Measurements from ENCODE around the gene PGP.
"Not testable (repeated sequence)": the region's sequence is repeated elsewhere in the genome, so short reads cannot be mapped to it uniquely, and the experiment has no call there.

Gene PGP

DNA sequence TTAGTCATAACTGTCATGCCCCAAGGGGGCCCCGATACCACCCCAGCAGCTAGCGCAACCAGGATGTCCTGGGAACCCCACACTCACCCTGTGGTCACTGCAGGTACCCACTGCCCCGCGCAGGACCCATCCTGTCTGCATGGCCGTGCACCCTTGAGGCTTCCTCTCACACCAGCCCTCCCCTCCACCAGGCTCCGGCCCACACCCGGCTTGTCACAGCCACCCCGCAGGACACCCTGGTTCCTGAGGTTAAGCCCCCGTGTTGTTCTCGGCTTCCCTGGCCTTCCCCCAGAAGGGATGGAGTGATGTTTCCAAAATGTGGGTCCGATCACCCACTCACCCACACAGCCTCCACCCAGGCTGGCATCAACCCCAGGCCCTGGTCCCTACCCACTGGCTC is 29.1 kb upstream of the PGP start:
- H3K9me3 ChIP-seq (ENCODE audit: control insufficient read depth, insufficient read depth, low read length): no peaks in the 10 kb centered on the region
- no peak overlapping the region for H3K9ac ChIP-seq (ENCODE audit: low read depth, low read length)
- no peaks in the 10 kb centered on the region; the same call in 1 of the 2 replicates for H3K4me1 ChIP-seq (ENCODE audit: insufficient read depth, low read length)
- peaks cover 15% of the 10 kb centered on the region; the same call in 1 of the 2 replicates for H3K36me3 ChIP-seq (ENCODE audit: insufficient read depth, low read length)

GRCh38 chr16:2243031-2243528 is 28.4 kb upstream of the PGP start:
- Histone ChIP-seq H3K9me3 (ENCODE audit: control insufficient read depth, insufficient read depth, low read length) (no peaks in the 10 kb centered on the region), H3K4me1 (ENCODE audit: insufficient read depth, low read length) (no peaks in the 10 kb centered on the region; the same call in 1 of the 2 replicates), H3K36me3 (ENCODE audit: insufficient read depth, low read length) (peaks cover 15% of the 10 kb centered on the region; the same call in 1 of the 2 replicates), H3K9ac (ENCODE audit: low read depth, low read length) (no peak overlapping the region)

DNA sequence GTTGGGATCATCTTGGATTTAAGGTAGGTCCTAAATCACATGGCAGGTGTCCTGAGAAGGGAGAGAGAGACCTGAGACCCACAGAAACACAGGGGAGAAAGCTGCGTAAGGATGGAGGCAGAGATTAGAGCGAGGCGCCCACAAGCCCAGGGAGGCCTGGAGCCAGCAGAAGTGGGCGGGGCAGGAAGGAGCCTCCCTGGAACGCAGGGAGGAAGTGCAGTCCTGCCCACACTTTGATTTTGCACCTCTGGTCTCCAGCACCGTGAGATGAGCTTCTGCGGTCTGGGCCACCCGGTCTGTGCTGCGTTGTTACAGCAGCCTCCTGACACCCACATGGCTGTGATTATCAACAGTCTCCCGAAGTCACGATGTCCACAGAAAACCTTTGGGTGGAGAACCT is 28.0 kb upstream of the PGP start:
- Histone ChIP-seq H3K9ac (ENCODE audit: low read depth, low read length) (no peak overlapping the region), H3K9me3 (ENCODE audit: control insufficient read depth, insufficient read depth, low read length) (no peaks in the 10 kb centered on the region), H3K4me1 (ENCODE audit: insufficient read depth, low read length) (no peaks in the 10 kb centered on the region; the same call in 1 of the 2 replicates), H3K36me3 (ENCODE audit: insufficient read depth, low read length) (peaks cover 15% of the 10 kb centered on the region; the same call in 1 of the 2 replicates)

GRCh38 chr16:2240331-2240730 is 25.7 kb upstream of the PGP start:
- H3K9ac ChIP-seq (ENCODE audit: low read depth, low read length); H3K9me3 ChIP-seq (ENCODE audit: control insufficient read depth, insufficient read depth, low read length); H3K36me3 ChIP-seq (ENCODE audit: insufficient read depth, low read length); H3K4me1 ChIP-seq (ENCODE audit: insufficient read depth, low read length): not testable (repeated sequence)

GRCh38 chr16:2238838-2239675 is 24.4 kb upstream of the PGP start:
- Histone ChIP-seq H3K9ac (ENCODE audit: low read depth, low read length) (no peak overlapping the region), H3K4me1 (ENCODE audit: insufficient read depth, low read length) (no peaks in the 10 kb centered on the region; the same call in 1 of the 2 replicates), H3K36me3 (ENCODE audit: insufficient read depth, low read length) (peaks cover 7% of the 10 kb centered on the region; the same call in 1 of the 2 replicates), H3K9me3 (ENCODE audit: control insufficient read depth, insufficient read depth, low read length) (no peaks in the 10 kb centered on the region)

GRCh38 chr16:2238150-2238837 is 23.7 kb upstream of the PGP start:
- Histone ChIP-seq H3K9ac (ENCODE audit: low read depth, low read length) (peak overlapping the region; percentile 48; the same call in 1 of the 2 replicates), H3K4me1 (ENCODE audit: insufficient read depth, low read length) (no peaks in the 10 kb centered on the region; the same call in 1 of the 2 replicates), H3K36me3 (ENCODE audit: insufficient read depth, low read length) (peaks cover 7% of the 10 kb centered on the region; the same call in 1 of the 2 replicates), H3K9me3 (ENCODE audit: control insufficient read depth, insufficient read depth, low read length) (no peaks in the 10 kb centered on the region)

DNA sequence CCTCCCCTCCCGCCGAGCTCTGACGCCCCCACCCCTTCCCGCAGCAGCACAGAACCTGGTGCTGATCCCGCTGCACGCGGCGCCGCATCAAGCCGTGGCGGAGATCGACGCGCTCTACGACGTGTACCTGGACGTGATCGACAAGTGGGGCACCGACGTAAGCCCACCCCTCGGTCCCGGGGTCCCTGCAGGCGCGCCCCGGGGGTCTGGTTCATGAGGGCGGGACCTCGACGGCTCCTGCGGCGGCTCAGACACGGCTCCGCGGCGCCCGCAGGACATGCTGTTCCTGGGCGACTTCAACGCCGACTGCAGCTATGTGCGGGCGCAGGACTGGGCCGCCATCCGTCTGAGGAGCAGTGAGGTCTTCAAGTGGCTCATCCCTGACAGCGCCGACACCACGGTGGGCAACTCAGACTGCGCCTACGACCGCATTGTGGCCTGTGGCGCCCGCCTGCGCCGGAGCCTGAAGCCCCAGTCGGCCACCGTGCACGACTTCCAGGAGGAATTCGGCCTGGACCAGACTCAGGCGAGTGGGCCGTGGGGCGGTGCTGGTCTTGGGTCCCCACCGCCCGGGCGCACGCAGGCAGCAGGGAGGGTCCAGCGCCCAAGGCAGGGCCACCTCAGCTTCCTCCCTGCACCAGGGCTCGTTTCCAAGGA is 23.0 kb upstream of the PGP start:
- Histone ChIP-seq H3K4me1 (ENCODE audit: insufficient read depth, low read length) (no peaks in the 10 kb centered on the region; the same call in 1 of the 2 replicates), H3K36me3 (ENCODE audit: insufficient read depth, low read length) (peaks cover 4% of the 10 kb centered on the region; the same call in 1 of the 2 replicates), H3K9ac (ENCODE audit: low read depth, low read length) (peak overlapping the region; percentile 48; the same call in 1 of the 2 replicates), H3K9me3 (ENCODE audit: control insufficient read depth, insufficient read depth, low read length) (no peaks in the 10 kb centered on the region)

- Histone ChIP-seq H3K9ac (ENCODE audit: low read depth, low read length) (peak overlapping the region; percentile 48; the same call in 1 of the 2 replicates), H3K9me3 (ENCODE audit: control insufficient read depth, insufficient read depth, low read length) (no peaks in the 10 kb centered on the region), H3K4me1 (ENCODE audit: insufficient read depth, low read length) (no peaks in the 10 kb centered on the region; the same call in 1 of the 2 replicates), H3K36me3 (ENCODE audit: insufficient read depth, low read length) (peaks cover under 1% of the 10 kb centered on the region; the same call in 1 of the 2 replicates)
These were observed 22.5 kb upstream of the PGP start for GRCh38 chr16:2237102-2237482.

- peak within 1 kb of the TSS; percentile 48 for H3K9ac ChIP-seq (ENCODE audit: low read depth, low read length)
These were observed 21.9 kb upstream of the PGP start, which contains the start of gene DNASE1L2 for GRCh38 chr16:2236337-2237101. Gene DNASE1L2, plus strand, starts transcription at chr16:2236444. Its CDS starts 373 bp downstream, at chr16:2236817.

GRCh38 chr16:2235695-2236336 is 21.2 kb upstream of the PGP start:
- H3K36me3 ChIP-seq (ENCODE audit: insufficient read depth, low read length): no peaks in the 10 kb centered on the region
- no peaks in the 10 kb centered on the region; the same call in 1 of the 2 replicates for H3K4me1 ChIP-seq (ENCODE audit: insufficient read depth, low read length)

More at GRCh38 chr16:2236337-2237101, 21.9 kb upstream of the PGP start, which contains the start of gene DNASE1L2:
- no peaks in the 10 kb centered on the region for H3K36me3 ChIP-seq (ENCODE audit: insufficient read depth, low read length)
- H3K4me1 ChIP-seq (ENCODE audit: insufficient read depth, low read length): no peaks in the 10 kb centered on the region; the same call in 1 of the 2 replicates
- no peaks in the 10 kb centered on the region for H3K9me3 ChIP-seq (ENCODE audit: control insufficient read depth, insufficient read depth, low read length)

GRCh38 chr16:2235234-2235651 is 20.6 kb upstream of the PGP start:
- Histone ChIP-seq H3K9ac (ENCODE audit: low read depth, low read length) (no peak overlapping the region), H3K36me3 (ENCODE audit: insufficient read depth, low read length) (no peaks in the 10 kb centered on the region), H3K4me1 (ENCODE audit: insufficient read depth, low read length) (no peaks in the 10 kb centered on the region; the same call in 1 of the 2 replicates)

More at GRCh38 chr16:2235695-2236336, 21.2 kb upstream of the PGP start:
- Histone ChIP-seq H3K9ac (ENCODE audit: low read depth, low read length) (no peak overlapping the region), H3K9me3 (ENCODE audit: control insufficient read depth, insufficient read depth, low read length) (no peaks in the 10 kb centered on the region)

DNA sequence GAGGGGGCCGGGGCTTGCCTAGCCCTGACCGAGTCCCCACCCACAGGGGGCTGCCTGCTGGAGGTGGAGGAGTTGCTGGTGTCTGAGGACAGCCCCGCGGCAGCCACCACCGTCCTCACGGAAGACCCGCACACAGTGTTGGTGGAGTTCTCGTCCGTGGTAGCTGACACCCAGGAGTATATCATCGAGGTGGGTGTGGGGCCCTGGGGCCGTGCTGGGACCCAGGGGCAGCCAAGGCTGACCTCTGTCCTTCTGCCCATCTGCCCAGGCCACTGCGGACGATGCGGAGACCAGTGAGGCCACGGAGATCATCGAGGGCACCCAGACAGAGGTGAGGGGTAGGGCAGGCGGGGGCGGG is 20.2 kb upstream of the PGP start:
- Histone ChIP-seq H3K4me1 (ENCODE audit: insufficient read depth, low read length) (no peaks in the 10 kb centered on the region; the same call in 1 of the 2 replicates), H3K36me3 (ENCODE audit: insufficient read depth, low read length) (no peaks in the 10 kb centered on the region), H3K9ac (ENCODE audit: low read depth, low read length) (no peak overlapping the region), H3K9me3 (ENCODE audit: control insufficient read depth, insufficient read depth, low read length) (no peaks in the 10 kb centered on the region)

More at GRCh38 chr16:2235234-2235651, 20.6 kb upstream of the PGP start:
- no peaks in the 10 kb centered on the region for H3K9me3 ChIP-seq (ENCODE audit: control insufficient read depth, insufficient read depth, low read length)
